ENCODE results near the gene SUMO4. TPM values are rescaled to one million over a fixed set of nuclear protein-coding genes. Genes with fewer than 3 reads are reported as not detected.

Gene SUMO4
- total and polyA plus RNA-seq, 2 of the 8 experiments (the other 6 are each of a cell fraction or from before 2014, with no cell fraction given) = 0.09 to 1.3 TPM

DNA sequence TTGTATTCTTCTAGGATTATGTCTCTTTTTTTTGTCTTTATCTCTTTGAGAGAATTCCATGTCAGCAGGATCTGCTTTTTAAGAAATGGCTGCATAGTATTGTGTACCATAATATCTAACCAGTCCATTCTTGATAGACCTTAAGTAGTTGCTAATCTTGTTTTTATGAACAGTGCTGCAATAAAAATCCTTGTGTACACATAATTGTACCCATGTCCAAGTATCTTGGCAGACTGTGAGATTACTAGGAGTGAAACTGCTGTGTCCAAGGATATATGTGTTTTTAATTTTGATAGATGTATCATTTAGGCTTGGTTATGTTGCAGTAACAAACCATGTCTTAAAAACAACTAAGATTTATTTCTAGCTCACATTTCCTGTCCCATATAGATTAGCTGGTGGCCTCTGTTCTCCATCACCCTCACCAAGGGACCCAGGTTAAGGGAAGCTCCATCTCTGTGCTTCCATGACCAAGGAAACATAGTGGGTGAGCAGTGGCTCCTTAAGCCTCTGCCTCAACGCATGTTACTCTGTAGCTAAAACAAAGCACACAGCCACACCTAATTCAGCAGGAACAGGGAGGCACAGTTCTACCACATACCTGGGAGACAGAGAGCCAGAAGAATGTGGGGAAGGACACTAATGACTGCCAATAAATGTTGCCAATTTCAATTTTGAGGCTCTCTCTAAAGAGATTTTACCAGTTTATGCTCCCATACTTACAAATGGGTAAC, 12.1 kb upstream of the SUMO4 start (continued):
- TF ChIP-seq, protein P1, sequence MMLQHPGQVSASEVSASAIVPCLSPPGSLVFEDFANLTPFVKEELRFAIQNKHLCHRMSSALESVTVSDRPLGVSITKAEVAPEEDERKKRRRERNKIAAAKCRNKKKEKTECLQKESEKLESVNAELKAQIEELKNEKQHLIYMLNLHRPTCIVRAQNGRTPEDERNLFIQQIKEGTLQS (IDR thresholded peaks at IDR 0.05; ENCODE audit: insufficient read depth, low read depth, low read length) = no peak

Data from H1 (cell line).